ENCODE data around the gene ANKHD1.

ANKHD1 gene, protein sequence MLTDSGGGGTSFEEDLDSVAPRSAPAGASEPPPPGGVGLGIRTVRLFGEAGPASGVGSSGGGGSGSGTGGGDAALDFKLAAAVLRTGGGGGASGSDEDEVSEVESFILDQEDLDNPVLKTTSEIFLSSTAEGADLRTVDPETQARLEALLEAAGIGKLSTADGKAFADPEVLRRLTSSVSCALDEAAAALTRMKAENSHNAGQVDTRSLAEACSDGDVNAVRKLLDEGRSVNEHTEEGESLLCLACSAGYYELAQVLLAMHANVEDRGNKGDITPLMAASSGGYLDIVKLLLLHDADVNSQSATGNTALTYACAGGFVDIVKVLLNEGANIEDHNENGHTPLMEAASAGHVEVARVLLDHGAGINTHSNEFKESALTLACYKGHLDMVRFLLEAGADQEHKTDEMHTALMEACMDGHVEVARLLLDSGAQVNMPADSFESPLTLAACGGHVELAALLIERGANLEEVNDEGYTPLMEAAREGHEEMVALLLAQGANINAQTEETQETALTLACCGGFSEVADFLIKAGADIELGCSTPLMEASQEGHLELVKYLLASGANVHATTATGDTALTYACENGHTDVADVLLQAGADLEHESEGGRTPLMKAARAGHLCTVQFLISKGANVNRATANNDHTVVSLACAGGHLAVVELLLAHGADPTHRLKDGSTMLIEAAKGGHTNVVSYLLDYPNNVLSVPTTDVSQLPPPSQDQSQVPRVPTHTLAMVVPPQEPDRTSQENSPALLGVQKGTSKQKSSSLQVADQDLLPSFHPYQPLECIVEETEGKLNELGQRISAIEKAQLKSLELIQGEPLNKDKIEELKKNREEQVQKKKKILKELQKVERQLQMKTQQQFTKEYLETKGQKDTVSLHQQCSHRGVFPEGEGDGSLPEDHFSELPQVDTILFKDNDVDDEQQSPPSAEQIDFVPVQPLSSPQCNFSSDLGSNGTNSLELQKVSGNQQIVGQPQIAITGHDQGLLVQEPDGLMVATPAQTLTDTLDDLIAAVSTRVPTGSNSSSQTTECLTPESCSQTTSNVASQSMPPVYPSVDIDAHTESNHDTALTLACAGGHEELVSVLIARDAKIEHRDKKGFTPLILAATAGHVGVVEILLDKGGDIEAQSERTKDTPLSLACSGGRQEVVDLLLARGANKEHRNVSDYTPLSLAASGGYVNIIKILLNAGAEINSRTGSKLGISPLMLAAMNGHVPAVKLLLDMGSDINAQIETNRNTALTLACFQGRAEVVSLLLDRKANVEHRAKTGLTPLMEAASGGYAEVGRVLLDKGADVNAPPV (N-terminal part only)

DNA sequence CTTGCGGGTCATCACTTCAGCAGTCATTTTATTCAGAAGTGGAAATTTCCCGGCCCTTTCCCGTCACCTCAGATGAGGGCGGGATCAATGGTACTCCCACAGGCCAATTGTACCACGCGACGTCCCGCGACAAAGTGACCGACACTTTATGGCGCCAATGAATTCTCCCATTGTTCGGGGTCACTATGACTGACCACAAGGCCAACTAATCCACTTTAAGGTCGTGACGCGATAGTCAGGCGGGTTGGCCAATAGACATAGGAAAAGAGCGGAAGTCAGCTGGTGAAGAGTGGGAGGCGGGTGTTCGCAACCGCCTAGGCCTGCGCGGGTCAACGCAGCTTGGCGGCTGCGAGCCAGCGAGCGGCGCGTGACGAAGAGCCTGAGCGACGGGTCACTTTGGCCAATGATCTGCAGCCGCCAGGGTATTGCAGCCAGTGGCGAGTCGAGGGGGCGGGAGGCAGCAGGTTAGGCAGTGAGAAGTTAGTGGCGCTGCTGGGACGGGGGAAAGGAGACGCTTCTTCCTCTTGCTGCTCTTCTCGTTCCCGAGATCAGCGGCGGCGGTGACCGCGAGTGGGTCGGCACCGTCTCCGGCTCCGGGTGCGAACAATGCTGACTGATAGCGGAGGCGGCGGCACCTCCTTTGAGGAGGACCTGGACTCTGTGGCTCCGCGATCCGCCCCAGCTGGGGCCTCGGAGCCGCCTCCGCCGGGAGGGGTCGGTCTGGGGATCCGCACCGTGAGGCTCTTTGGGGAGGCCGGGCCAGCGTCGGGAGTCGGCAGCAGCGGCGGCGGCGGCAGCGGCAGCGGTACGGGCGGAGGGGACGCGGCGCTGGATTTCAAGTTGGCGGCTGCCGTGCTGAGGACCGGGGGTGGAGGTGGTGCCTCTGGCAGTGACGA lies at the start of gene ANKHD1:
Gene ANKHD1, plus strand, starts transcription at position 472 of the 896 bp plus-strand sequence. Its CDS starts 135 bp downstream, at position 607.
- peak; percentile 95 for DNase-seq (ENCODE audit: low spot score)

DNA sequence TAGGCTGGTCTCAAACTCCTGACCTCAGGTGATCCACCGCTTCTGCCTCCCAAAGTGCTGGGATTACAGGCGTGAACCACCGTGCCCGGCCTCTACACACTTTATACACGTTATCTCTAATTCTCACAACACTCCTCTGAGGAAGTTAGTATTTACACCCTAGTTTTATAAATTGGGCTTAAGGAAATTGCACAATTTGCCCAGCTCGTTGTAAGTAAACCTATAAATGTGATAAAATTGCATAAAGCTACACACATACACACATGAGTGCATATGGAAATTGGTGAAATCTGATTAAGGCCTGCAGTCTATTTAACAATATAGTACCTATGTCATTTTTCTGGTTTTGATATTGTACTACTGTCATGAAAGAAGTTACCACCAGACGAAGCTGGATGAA lies 46.1 kb upstream of the ANKHD1 start:
- no peak for DNase-seq (ENCODE audit: low spot score)

DNA sequence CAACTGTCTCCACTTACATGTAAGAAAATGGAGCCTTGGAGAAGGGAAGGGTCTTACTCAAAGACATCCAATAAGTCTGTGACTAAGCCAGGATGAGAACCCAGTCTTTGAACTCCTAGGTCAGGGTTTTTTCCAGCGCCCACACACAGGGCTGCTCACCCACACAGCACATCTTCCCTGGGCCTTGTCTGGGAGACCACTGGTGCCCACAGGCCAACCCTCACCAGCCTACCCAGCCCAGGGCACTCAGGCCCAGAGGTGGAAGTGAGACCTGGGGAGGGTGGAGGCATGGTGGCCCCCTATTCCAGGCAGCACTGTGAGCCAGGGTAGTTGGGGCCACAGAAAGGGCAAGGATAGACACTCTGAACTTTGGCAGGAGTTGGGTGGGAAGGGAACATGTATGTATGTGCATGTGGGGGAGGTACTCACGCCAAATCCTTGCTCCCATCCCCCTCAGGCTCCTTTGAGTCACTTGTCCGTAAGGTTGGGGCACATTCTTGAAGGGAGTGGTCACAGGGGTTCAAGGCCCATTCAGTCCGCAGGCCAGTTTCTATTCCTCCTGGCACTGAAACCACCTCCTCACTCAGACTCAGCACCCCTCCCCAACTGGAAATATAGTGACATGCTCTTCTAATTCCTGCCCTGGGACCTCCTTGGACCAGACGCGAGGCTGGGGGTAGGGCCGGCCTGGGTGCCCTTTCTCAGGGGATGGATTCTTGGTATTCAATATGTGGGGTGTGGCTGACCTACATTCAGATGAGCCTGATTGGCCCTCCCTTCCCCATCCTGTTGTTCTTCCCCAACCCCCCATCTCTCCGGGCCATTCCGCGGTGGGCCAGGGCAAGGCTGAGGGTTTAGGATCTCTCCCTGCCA lies 44.5 kb upstream of the ANKHD1 start:
- no peak for DNase-seq (ENCODE audit: low spot score)

DNA sequence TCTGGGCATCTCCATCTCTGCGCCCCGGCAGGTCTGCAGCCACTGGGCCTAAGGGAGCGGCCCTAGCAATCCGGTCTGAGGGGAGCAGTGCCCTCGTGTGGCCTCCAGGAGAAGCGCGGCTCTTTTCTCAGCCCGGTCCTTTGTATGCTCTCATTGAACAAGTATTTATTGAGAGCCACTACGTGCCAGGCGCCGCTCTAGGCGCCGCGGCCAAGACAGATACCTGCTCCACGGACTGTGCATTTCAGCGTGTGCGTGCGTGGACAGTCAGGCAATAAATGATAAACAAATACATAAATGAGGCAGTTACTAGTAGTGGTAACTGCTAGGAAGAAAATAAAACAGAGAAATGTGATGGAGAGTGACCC lies 43.9 kb upstream of the ANKHD1 start:
- peak; percentile 88 for DNase-seq (ENCODE audit: low spot score)

DNA sequence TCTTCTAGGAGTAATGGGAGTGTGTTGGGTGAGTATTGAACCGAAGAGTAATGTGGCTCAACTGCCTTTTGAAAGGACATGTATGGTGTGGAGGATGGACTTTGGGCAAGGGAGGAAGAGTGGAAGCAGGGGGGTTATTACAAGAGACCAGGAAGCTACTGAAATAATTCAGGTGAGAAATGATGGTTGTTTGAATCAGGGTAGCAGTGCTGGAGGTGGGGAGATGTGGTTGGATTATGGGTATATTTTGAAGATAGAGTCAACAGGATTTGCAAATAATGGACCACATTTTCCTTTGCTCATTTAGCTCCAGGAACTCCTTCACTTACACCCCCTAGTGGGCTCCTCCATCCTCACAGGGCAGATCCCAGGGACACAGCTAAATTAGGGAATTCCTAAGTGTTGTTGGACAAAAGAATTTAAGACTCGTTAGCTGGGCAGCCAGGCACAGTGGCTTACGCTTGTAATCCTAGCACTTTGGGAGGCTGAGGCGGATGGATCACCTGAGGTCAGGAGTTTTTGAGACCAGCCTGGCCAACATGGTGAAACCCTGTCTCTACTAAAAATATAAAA lies 42.8 kb upstream of the ANKHD1 start:
- DNase-seq (ENCODE audit: low spot score), result no peak

DNA sequence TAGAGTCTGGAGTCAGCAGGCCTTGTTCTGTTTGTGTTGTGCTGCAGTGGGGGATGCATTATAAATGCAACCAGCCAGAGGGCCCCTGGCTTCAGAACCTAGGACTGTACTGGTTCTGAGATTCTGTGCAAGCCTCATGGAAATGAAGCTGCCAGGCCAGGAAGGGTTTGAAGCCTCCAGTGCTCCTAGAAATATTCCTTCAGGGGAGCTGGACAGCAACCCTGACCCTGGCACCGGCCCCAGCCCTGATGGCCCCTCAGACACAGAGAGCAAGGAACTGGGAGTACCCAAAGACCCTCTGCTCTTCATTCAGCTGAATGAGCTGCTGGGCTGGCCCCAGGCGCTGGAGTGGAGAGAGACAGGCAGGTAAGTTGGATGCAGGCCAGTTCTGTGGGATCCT lies 41.5 kb upstream of the ANKHD1 start, which contains the start of gene SLC4A9:
Gene SLC4A9, plus strand, starts transcription at position 94 of the 400 bp plus-strand sequence. Its CDS starts 43 bp downstream, at position 137.
- no peak for DNase-seq (ENCODE audit: low spot score)

DNA sequence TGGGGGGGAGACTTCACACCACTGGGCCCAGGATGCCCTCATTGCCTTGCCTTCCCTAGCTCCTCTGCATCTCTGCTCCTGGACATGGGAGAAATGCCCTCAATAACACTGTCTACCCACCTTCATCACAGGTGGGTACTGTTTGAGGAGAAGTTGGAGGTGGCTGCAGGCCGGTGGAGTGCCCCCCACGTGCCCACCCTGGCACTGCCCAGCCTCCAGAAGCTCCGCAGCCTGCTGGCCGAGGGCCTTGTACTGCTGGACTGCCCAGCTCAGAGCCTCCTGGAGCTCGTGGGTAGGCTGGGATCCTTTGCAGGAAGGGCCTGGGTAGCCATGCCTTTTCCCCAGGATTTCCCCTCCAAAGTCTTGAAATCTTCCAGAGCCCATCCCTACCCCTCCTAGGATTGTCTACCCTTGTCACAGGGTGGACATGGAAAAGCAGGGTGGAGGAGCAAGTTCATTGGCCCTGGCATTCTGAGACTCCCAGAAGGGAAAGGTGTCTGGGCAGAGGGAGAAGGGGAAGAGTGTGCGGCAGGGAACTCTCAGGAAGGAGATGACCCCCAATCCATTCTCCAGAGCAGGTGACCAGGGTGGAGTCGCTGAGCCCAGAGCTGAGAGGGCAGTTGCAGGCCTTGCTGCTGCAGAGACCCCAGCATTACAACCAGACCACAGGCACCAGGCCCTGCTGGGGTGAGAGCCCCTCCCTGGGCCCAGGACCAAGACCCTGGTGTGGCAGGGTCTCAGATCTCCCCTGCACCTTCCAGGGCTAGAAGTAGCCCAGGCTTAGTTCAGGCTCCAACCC lies 40.8 kb upstream of the ANKHD1 start:
- no peak for DNase-seq (ENCODE audit: low spot score)

DNA sequence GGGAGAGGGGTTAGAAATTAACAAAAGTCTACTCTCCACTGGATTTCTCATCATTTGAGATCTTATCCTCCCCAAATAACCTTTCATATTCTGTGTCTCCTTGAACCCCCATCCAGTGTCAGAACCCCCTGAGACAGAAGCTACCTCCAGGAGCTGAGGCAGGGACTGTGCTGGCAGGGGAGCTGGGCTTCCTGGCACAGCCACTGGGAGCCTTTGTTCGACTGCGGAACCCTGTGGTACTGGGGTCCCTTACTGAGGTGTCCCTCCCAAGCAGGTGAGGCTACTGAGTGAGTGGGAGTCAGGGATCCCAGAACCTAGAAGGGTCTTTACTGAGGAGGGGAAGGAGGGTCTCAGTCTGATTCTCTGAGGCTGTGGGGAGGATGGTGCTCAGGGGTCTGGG lies 39.7 kb upstream of the ANKHD1 start:
- no peak for DNase-seq (ENCODE audit: low spot score)

DNA sequence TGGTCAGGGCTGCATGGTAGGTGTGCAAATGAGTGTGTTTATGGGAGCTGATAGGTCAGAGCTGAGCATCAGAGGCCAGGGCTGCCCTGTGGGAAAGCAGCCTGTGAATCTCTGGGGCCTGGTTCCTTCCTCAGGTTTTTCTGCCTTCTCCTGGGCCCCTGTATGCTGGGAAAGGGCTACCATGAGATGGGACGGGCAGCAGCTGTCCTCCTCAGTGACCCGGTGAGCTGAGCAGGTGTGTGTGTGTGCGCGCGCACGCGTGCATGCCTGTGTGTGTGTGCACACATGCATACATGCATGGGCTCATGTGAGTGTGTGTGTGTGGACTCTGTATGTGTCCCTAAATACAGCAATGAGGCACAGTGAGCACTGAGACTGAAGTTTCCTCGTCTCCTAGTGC lies 39.3 kb upstream of the ANKHD1 start:
- no peak for DNase-seq (ENCODE audit: low spot score)

DNA sequence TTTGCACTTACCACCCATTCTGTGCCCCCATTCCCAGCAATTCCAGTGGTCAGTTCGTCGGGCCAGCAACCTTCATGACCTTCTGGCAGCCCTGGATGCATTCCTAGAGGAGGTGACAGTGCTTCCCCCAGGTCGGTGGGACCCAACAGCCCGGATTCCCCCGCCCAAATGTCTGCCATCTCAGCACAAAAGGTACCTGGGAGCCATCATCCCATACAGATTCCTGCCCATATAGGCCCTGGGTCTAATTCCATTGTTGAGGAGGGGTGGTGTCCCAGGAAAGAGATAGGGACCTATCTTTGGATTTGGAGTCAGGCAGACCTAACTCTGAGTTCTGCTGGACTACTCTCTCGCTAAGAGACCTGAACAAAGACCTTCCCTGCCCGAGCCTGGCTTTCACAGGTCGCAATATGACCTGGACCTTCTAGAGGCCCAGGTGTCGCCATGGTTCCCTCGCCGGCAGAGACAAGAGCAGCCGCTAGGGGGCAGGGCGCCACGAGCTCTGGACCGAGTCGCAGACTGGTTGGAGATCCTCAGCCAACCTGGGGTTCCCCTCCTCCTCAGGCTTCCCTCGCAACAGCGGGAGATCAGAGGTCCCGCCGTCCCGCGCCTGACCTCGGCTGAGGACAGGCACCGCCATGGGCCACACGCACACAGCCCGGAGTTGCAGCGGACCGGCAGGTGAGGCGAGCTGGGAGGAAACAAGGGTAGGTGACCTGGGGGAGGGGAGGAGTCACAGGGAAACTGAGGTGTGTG lies 38.6 kb upstream of the ANKHD1 start:
- DNase-seq (ENCODE audit: low spot score), result peak; percentile 84

DNA sequence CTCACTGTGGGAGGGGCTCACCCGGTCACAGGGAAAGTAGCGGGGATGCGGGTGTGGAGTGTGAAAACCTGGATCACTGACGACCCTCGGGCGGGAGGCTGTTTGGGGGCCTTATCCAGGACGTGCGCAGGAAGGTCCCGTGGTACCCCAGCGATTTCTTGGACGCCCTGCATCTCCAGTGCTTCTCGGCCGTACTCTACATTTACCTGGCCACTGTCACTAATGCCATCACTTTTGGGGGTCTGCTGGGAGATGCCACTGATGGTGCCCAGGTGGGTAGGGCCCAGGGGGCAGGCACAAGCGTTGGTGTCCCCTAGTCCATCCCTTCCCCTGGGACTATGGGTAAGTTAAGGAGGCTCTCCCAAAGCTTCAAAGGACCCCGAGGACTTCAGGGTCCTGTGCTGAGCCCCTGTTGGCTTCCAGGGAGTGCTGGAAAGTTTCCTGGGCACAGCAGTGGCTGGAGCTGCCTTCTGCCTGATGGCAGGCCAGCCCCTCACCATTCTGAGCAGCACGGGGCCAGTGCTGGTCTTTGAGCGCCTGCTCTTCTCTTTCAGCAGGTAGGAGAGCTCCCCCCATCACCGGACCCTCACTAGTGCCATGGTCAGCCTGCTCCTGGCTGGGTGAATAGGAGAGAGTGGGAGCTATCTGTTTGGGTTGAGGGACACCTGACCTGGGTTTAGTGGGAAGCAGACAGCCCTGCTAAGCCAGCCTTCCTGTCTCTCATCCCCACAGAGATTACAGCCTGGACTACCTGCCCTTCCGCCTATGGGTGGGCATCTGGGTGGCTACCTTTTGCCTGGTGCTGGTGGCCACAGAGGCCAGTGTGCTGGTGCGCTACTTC lies 37.8 kb upstream of the ANKHD1 start:
- no peak for DNase-seq (ENCODE audit: low spot score)

DNA sequence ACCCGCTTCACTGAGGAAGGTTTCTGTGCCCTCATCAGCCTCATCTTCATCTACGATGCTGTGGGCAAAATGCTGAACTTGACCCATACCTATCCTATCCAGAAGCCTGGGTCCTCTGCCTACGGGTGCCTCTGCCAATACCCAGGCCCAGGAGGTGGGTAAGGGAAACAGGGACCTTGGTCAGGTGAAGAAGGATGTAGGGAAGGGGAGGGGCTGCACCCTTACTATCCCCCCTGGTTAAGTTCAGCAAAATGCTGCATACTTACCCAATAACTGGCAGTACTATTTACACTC lies 37.2 kb upstream of the ANKHD1 start:
- no peak for DNase-seq (ENCODE audit: low spot score)

DNA sequence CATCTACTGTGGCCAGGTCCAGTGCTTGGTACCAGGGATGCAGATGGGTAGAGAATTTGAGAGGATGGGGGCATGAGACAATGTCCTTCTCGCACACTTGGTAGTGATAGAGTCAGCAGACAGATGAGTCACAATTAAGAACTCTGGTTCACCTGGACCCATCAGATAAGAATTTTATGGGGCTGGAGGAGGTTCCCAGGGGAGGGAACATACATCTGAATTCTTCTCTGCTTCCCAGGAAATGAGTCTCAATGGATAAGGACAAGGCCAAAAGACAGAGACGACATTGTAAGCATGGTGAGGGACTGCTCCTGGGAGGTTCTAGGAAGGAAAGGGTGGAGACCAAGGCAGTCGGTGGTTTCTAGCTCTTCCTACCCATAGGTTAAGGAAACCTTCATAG lies 36.4 kb upstream of the ANKHD1 start:
- DNase-seq (ENCODE audit: low spot score), result no peak

DNA sequence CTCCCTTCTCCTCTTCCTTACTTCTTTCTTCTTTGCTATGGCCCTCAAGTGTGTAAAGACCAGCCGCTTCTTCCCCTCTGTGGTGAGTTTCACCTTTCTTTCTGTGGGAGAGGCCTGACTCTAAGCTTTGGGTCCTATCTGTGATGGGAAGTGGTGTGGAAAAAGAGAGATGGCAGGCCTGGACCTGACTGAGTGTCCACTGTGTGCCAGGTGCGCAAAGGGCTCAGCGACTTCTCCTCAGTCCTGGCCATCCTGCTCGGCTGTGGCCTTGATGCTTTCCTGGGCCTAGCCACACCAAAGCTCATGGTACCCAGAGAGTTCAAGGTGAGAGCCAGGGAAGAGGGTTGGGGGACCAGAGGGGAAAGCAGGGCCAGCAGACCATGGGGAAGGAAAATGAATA lies 35.7 kb upstream of the ANKHD1 start:
- no peak for DNase-seq (ENCODE audit: low spot score)

DNA sequence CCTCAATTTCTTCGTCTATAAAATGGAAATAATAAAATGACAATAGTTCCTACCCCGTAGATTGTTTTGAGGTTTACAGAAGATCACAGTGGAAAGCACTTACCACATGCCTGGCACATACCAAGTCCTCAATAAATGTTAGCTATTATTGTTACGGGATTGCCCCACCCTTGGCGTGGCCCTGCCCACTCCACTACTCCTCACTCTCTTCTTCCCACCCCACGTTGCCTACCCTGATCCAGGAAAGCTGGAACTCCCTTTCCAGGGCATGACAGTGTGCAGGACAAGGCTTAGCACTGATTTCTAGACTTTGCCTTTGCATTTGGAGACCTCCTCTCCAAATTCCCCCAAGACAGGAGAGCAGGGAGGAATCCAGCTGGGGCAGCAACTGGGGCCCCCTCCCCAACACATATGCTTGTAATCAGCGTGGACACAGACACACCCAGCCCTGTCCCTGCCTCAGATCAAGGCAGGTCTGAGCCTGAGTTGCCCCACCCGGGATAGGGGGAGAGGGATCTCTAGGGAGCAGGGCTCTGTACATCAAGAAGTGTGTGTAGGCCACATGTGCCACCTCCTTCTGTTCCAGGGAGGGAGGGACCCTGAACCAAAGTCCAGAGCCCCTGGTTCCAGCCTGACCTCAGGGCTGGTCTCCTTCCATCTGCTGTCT lies 34.9 kb upstream of the ANKHD1 start:
- DNase-seq (ENCODE audit: low spot score), result no peak

DNA sequence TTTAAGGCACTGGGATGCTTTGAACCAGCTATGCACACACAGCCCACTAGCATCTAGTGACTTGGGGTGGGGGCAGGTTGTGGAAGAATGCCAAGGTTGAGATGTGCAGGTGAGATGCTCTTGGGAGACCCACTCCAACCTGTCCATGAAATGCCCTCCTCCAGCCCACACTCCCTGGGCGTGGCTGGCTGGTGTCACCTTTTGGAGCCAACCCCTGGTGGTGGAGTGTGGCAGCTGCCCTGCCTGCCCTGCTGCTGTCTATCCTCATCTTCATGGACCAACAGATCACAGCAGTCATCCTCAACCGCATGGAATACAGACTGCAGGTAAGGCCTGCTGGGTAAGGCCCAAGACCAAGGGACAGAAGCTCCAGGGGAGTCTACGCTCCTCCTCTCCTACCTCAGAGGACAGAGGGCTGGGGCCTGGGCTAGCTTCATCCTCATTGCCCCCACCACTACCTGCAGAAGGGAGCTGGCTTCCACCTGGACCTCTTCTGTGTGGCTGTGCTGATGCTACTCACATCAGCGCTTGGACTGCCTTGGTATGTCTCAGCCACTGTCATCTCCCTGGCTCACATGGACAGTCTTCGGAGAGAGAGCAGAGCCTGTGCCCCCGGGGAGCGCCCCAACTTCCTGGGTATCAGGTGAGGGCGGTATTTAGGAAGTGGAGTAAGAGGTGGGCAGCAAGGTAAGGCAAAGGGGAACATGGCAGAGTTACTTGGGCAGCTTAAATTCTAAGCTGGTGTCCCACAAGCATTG lies 34.2 kb upstream of the ANKHD1 start:
- no peak for DNase-seq (ENCODE audit: low spot score)

Data from germinal center (tissue), 1 donor.